Measurements from ENCODE around the gene LMO4.

- no peak for TF ChIP-seq FOXM1 (IDR thresholded peaks at IDR 0.05; ENCODE audit: borderline replicate concordance, low read depth)
- TF ChIP-seq USF1 (IDR thresholded peaks at IDR 0.05): no peak
- TF ChIP-seq MAX (IDR thresholded peaks at IDR 0.05): peak; percentile 43; the same call in 1 of the 2 replicates
- no peak for TF ChIP-seq REST (IDR thresholded peaks at IDR 0.05; ENCODE audit: low read depth)
These were observed 6.7 kb downstream of the LMO4 start for GRCh38 chr1:87335175-87335884.
